ENCODE results near the gene IL17RC. TPM values are rescaled to one million over a fixed set of nuclear protein-coding genes. Genes with fewer than 3 reads are reported as not detected.
A peak's percentile ranks its signal among the peaks of the same experiment; 100 is the strongest.

IL17RC gene
- total RNA-seq, 1 experiment from 2014 or later = 23.4 TPM

DNA sequence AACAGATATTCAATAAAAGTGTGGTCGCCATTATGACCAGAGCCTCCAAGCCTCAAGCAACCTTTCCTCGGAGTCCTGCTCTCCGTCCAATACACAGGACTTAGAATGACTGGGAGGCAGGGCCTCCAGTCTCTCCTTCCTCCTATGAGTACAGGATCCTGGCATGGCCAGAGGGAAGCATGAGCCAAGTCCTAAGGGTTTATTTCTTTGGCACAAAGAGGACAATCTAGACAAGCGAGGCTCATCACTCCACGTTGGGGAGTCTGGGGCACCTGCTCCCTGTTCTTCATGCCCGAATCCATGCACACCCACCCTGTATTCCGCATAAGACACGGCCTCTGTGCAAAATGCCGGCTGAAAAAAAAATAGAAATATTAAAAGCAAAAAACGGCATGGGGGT lies 28.5 kb downstream of the IL17RC start:
- no peak for DNase-seq (ENCODE audit: low spot score)

- DNase-seq (ENCODE audit: low spot score) = peak; percentile 85
Measured at GRCh38 chr3:9946112-9947024, 29.5 kb downstream of the IL17RC start.

DNA sequence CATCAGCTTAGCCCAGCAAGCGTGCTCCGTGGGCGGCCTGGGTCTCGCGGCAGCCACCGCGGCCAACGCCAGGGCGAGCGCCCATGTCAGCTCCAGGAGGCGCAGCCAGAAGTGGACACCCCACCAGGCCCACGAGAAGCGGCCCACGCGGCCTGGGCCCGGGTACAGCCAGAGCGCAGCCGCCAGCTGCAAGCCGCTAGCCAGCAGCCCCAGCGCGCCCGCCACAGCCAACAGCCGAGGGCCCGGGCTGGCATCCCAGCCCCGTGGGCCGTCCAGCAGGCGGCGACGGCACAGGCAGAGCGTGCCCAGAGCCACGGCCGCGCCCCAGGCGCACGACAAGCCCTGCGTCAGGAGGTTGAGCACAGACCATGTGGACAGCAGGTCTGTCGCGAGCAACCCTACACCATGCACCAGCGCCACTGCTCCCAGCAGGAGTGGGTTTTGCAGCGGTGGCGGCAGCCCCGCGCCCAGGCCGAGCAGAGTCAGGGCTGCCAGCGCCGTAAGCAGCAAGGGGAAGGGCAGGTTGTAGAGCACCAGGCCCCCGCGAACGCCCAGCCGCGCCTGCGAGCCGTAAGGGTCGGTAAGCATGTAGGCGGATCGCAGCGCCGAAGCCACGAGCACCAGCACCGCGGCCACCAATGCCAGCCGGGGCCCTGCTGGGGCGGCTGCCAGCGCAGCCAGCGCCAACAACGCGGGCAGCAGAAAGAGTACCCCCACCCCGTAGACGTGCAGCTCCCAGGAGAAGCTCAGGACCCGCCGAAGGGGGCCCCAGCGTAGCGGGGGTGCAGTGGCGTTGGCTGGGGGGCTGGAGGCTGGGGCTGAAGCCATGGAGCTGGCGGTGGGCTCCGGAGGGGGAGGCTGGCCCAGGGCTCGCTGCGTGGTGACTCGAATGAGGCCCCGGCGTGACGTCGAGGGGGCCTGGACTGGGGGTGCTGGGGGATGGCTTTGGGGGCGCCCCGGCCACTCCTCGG lies 30.4 kb downstream of the IL17RC start:
- peak; percentile 83 for DNase-seq (ENCODE audit: low spot score)

GRCh38 chr3:9948586-9948985 lies 31.7 kb downstream of the IL17RC start:
- DNase-seq (ENCODE audit: low spot score) = no peak

DNA sequence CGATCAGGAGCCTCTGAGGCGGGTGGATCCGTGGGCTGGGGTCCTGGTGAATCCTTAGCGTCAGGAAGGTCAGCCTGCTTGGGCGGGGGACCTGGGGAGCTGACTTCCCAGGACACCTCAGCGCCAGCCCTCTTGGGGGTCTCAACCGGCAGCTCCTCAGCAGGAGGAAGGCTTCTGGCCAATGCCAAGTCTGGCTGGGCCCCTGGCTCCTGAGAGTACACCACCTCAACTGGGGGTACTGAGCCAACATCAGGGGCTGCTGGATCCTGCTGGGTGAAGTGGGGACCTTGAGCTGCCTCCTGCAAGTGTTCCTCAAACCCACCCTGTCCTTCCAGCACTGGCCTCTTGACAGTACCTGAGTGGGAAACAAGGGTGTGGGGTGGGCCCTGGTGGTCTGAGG lies 32.2 kb downstream of the IL17RC start:
- DNase-seq (ENCODE audit: low spot score) = no peak

GRCh38 chr3:9949626-9950025 lies 32.7 kb downstream of the IL17RC start:
- no peak for DNase-seq (ENCODE audit: low spot score)

DNA sequence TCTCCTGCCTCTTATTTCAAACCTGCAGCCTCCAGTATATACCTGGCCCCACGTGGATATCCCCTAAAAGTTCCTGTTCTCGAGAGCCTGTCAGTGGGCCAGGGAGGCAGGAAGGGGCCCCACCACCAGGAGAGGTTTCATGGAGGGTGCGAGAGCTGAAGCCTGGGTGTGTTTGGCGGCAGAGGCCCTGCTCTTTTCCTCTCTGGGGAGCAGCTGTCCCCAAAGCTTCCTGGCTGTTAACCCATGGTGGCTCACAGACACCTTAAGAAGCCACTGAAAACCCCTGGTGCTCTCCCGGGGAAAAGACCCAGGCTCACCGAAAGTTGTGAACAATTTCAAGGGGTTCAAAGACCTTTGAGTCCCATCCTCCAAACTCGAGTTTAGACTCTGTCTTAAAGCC lies 34.2 kb downstream of the IL17RC start:
- DNase-seq (ENCODE audit: low spot score) = no peak

DNA sequence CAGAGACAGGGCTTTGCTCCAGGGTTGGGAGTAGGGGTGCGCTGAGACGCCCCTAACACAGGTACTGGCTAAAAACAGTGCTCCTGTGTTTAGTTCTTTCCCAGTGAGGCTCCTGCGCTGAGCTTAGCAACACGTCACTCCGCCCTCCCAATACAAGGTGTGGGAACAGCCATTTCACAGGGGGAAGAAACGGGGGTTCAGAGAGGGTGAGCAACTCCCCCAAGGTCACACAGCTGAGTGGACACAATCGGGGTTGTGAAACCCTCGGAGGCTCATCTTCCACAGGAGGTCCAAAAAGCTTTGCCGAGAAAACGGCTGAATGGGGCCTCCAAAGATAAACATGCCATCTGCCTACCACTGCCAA lies 34.7 kb downstream of the IL17RC start:
- DNase-seq (ENCODE audit: low spot score) = no peak

GRCh38 chr3:9951962-9952805 lies 35.3 kb downstream of the IL17RC start, which contains the start of gene PRRT3:
Gene PRRT3, minus strand, starts transcription at chr3:9952408. Its CDS starts 2,293 bp downstream, at chr3:9950115.
- DNase-seq (ENCODE audit: low spot score) = no peak

GRCh38 chr3:9955067-9955502 lies 38.2 kb downstream of the IL17RC start:
- no peak for DNase-seq (ENCODE audit: low spot score)

DNA sequence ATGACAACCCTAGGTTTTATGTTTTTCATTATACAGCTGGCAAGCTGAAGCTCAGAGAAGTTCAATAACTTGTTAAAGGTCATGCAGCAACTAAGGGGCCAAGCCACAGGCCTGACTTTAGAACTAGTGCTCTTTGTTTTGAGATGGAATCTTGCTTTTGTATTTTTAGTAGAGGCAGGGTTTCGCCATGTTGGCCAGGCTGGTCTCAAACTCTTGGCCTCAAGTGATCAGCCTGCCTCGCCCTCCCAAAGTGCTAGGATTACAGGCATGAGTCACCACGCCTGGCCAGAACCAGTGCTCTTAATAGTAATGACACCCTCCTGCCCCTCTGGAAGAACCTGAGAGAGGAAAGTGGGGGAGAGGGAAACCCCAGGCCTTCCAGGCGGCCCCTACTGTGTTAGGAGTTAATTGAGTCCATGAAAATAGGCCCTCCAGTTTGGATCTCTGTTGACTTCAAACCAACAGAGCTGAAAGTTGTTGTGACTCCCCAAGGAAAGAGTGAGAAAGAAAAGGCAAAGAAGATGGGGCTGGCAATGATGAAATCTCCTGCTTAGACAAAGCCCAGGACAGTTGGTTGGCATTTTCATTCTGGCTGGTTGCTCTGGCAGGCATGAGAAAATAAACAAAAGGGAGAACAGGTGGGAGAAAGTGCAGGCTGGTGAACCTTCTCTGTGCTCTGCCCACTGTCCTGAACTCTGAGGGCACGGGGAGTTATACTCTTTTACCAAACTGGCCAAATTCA lies 38.9 kb downstream of the IL17RC start:
- no peak for DNase-seq (ENCODE audit: low spot score)

- no peak for DNase-seq (ENCODE audit: low spot score)
Measured at GRCh38 chr3:9957214-9957613, 40.3 kb downstream of the IL17RC start.

GRCh38 chr3:9965200-9965875 lies 48.4 kb downstream of the IL17RC start:
- DNase-seq (ENCODE audit: low spot score) = no peak

GRCh38 chr3:9966841-9967240 lies 49.9 kb downstream of the IL17RC start:
- DNase-seq (ENCODE audit: low spot score) = no peak

DNA sequence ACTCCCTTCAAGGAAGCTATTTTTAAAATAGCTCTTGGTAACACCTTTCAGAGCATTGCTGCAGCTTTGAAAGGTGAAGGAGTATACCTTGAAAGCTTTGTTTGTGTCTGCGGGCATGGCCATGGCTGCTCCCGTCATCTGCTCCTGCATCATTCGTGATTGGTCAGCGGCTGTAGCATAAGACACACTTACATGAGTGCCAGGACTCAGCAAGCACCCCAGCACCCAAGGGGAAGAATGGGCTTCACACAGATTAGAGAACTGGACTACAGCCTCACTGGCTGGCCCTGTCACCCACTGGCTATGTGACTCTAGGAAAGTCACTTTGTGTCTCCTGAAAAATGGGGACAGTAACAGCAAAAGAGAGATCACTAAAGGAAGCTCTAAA lies 52.7 kb downstream of the IL17RC start:
- DNase-seq (ENCODE audit: low spot score) = no peak

GRCh38 chr3:9970020-9970652 lies 53.2 kb downstream of the IL17RC start:
- DNase-seq (ENCODE audit: low spot score) = peak; percentile 36

DNA sequence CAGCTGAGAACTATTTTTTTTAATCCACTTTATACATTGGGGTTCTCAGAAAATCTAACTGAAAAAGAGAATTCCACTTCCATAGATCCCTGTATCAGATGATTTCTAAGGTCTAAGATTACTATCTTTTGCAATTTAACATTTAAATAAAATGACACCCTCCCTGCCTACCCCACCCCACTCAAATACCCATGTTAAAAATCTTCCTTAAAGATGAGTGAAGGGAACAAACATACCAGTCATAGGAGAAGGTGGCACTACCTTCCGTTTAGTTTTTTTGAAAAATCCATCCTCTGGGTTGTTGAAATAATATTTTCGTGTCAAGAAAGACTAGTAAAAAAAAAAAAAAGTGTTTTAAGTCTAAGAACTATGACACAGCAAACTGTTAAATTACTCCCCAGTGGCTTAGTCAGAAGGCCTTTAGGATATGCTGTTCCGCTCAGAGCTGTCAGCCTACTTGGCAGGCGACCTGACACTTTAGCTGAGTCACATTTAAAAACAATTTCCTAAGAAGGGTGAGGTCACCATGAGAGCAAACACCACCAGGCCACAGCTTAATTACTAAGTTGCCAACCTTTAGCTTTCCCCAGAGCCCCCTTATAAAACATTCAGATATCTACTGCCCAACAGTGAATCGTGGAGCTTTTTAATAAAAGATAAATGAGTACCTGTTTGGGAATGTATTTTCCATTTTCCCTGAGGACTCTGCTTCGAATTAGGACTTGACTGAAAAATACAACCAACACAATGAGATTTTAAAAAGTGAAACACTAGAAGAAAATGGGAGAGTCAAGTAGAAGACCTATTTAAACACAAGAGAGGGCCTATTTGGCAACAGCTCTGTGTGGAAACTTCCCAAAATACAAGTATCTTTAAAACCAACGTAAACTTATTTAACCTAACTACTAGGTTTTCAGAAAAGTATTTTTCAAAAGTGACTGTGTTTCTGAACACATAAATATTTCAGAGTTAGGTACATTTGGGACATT lies 60.1 kb downstream of the IL17RC start:
- DNase-seq (ENCODE audit: low spot score) = peak; percentile 55

GRCh38 chr3:9978710-9979305 lies 61.9 kb downstream of the IL17RC start:
- no peak for DNase-seq (ENCODE audit: low spot score)
